VCaP (cell line): Measurements from ENCODE around the gene TICAM2.
A peak's percentile ranks its signal among the peaks of the same experiment; 100 is the strongest.

Experiments used
- H3K27ac ChIP-seq: fragments of 450-650 bp; 2 replicates; pipeline ENCODE4 v1.5.1; 2017
- CTCF ChIP-seq: fragments of 450-650 bp; conservative IDR thresholded peaks from 2 replicates; pipeline ENCODE4 v1.5.1; 2017; ENCODE audit warnings: mild to moderate bottlenecking, moderate library complexity

TICAM2 gene

GRCh38 chr5:115637507-115637906, 35.2 kb upstream of the TICAM2 start:
- no peak overlapping the region for H3K27ac ChIP-seq
- no peak for TF ChIP-seq CTCF

GRCh38 chr5:115636008-115636407, 33.7 kb upstream of the TICAM2 start:
- no peak for TF ChIP-seq CTCF
- H3K27ac ChIP-seq = no peak overlapping the region

GRCh38 chr5:115634343-115635132, 32.3 kb upstream of the TICAM2 start:
- H3K27ac ChIP-seq = peak overlapping the region; percentile 45; the same call in 1 of the 2 replicates
- TF ChIP-seq CTCF = peak; percentile 85

- no peak for TF ChIP-seq CTCF
- H3K27ac ChIP-seq = no peak overlapping the region
Measured at GRCh38 chr5:115629903-115630302, 27.6 kb upstream of the TICAM2 start.

- peak overlapping the region; percentile 91; the same call in 1 of the 2 replicates for H3K27ac ChIP-seq
- TF ChIP-seq CTCF = no peak
Measured at GRCh38 chr5:115627295-115627865, 25.1 kb upstream of the TICAM2 start.

- TF ChIP-seq CTCF = no peak
- peak overlapping the region; percentile 91 for H3K27ac ChIP-seq
Measured at GRCh38 chr5:115626445-115626823, 24.2 kb upstream of the TICAM2 start.

GRCh38 chr5:115625579-115626444, 23.5 kb upstream of the TICAM2 start, which contains the start of gene TMED7:
TMED7 (minus strand) TSS chr5:115626036; CDS start chr5:115625792, 244 bp downstream.
- no peak for TF ChIP-seq CTCF
- H3K27ac ChIP-seq = peak within 1 kb of the TSS; percentile 91
